Frontal cortex (tissue), 4 donors: Measurements from ENCODE around the gene PAN3. TPM values are rescaled to one million over a fixed set of nuclear protein-coding genes. Genes with fewer than 3 reads are reported as not detected.
A peak's percentile ranks its signal among the peaks of the same experiment; 100 is the strongest.

Experiments
- DNase-seq, 2 donors: peaks; one replicate each; pipeline ENCODE4 v3.0.0; 2012; ENCODE audit warnings: low spot score in 2 of 2
- FAIRE-seq: peaks from 2 replicates; lab custom pipeline; 2012; peaks lifted over from hg19 to GRCh38; lab: Jason Lieb, UNC
- total RNA-seq: library from RNA; depleted of rRNA; stranded (reverse); fragments of >200 nt; gene quantifications from one replicate; pipeline ENCODE4 v1.2.3, GENCODE V29; 2014
- donor health status: control.
- donor health status: control.
- donor health status: control.

The PAN3 gene
- total RNA-seq, 1 donor from 2014 or later = 41.6 TPM

GRCh38 chr13:28204690-28205443 lies 66.5 kb downstream of the PAN3 start:
- no peak for FAIRE-seq
- no peak for DNase-seq

- FAIRE-seq (no peak), DNase-seq (no peak)
Observed at GRCh38 chr13:28218679-28219078, 80.3 kb downstream of the PAN3 start.

GRCh38 chr13:28219408-28220099 lies 81.2 kb downstream of the PAN3 start:
- no peak for DNase-seq
- FAIRE-seq = no peak

- FAIRE-seq (no peak), DNase-seq (no peak)
Observed at GRCh38 chr13:28220166-28220565, 81.8 kb downstream of the PAN3 start.

- DNase-seq (no peak), FAIRE-seq (no peak)
Observed at GRCh38 chr13:28229522-28230411, 91.4 kb downstream of the PAN3 start.

GRCh38 chr13:28231642-28232041 lies 93.3 kb downstream of the PAN3 start:
- no peak for DNase-seq
- FAIRE-seq = no peak

- FAIRE-seq (no peak), DNase-seq (no peak)
Observed at GRCh38 chr13:28237944-28238343, 99.6 kb downstream of the PAN3 start.

GRCh38 chr13:28239374-28239773 lies 101.0 kb downstream of the PAN3 start:
- no peak for FAIRE-seq
- DNase-seq = peak in 1 of 2 donors; percentile 12

- FAIRE-seq = no peak
- no peak for DNase-seq
Observed at GRCh38 chr13:28245465-28245864, 107.1 kb downstream of the PAN3 start.

GRCh38 chr13:28246891-28247290 lies 108.5 kb downstream of the PAN3 start:
- DNase-seq (no peak), FAIRE-seq (no peak)

- FAIRE-seq = peak; percentile 37
- DNase-seq = no peak
Observed at GRCh38 chr13:28248080-28248479, 109.7 kb downstream of the PAN3 start.

GRCh38 chr13:28250542-28250941 lies 112.2 kb downstream of the PAN3 start:
- DNase-seq (no peak), FAIRE-seq (no peak)

- FAIRE-seq (no peak), DNase-seq (no peak)
Observed at GRCh38 chr13:28251466-28251865, 113.1 kb downstream of the PAN3 start.

GRCh38 chr13:28252547-28252946 lies 114.2 kb downstream of the PAN3 start:
- FAIRE-seq (peak; percentile 13), DNase-seq (no peak)

GRCh38 chr13:28257305-28257704 lies 119.0 kb downstream of the PAN3 start:
- DNase-seq (no peak), FAIRE-seq (no peak)

- FAIRE-seq (no peak), DNase-seq (no peak)
Observed at GRCh38 chr13:28258417-28258816, 120.1 kb downstream of the PAN3 start.

GRCh38 chr13:28267497-28267896 lies 129.2 kb downstream of the PAN3 start:
- FAIRE-seq (no peak), DNase-seq (no peak)

GRCh38 chr13:28268800-28269223 lies 130.5 kb downstream of the PAN3 start:
- DNase-seq = no peak
- FAIRE-seq = no peak

- DNase-seq (no peak), FAIRE-seq (no peak)
Observed at GRCh38 chr13:28271056-28271840, 132.9 kb downstream of the PAN3 start.

GRCh38 chr13:28273919-28274318 lies 135.6 kb downstream of the PAN3 start:
- FAIRE-seq = no peak
- no peak for DNase-seq
